ENCODE data around the gene GRIA3.

GRCh38 chrX:123236859-123237258 lies 52.8 kb downstream of the GRIA3 start:
- TF ChIP-seq CTCF (IDR thresholded peaks at IDR 0.05) = no peak
- TF ChIP-seq POLR2A (IDR thresholded peaks at IDR 0.05) = no peak
